WTC11 (cell line): Measurements from ENCODE around the gene C1QB. TPM values are rescaled to one million over a fixed set of nuclear protein-coding genes. Genes with fewer than 3 reads are reported as not detected.

Source experiments
- ATAC-seq: fragments of 200-7000 bp; cut with Tn5 transposase; 2 replicates; pipeline ENCODE4 v1.10.0; 2021; ENCODE audit warnings: mild to moderate bottlenecking, moderate library complexity
- CTCF ChIA-PET: fragments of 300-600 bp; sonication (Branson Sonifier 250); formaldehyde crosslinking; loops from one replicate; lab custom pipeline; 2021; ENCODE audit warnings: antibody characterized with exemption; lab: Charles Lee
- POLR2A ChIA-PET: fragments of 350-600 bp; sonication (Branson Sonifier 250); formaldehyde crosslinking; loops from one replicate; lab custom pipeline; 2021; ENCODE audit warnings: antibody characterized with exemption; lab: Charles Lee
- DNase-seq: peaks from one replicate; pipeline ENCODE4 v3.0.0; 2021; ENCODE audit warnings: low spot score
- H3K27ac Mint-ChIP-seq: 2 replicates; pipeline ENCODE4 v1.8.0; 2021; ENCODE audit warnings: mixed read lengths
- H3K27me3 Mint-ChIP-seq: 2 replicates; pipeline ENCODE4 v1.8.0; 2021; ENCODE audit warnings: low read depth, mild to moderate bottlenecking, moderate library complexity, mixed read lengths
- H3K36me3 Mint-ChIP-seq: 2 replicates; pipeline ENCODE4 v1.8.0; 2021; ENCODE audit warnings: mixed read lengths
- H3K4me1 Mint-ChIP-seq: 2 replicates; pipeline ENCODE4 v1.8.0; 2022; ENCODE audit warnings: mixed read lengths
- H3K4me3 Mint-ChIP-seq: 2 replicates; pipeline ENCODE4 v1.8.0; 2021; ENCODE audit warnings: mild to moderate bottlenecking, moderate library complexity, mixed read lengths
- H3K9me3 Mint-ChIP-seq: 2 replicates; pipeline ENCODE4 v1.8.0; 2021; ENCODE audit warnings: mixed read lengths
- ESRRA ChIP-seq: sonication (generic); formaldehyde crosslinking; IDR thresholded peaks from 2 replicates; pipeline ENCODE4 v1.8.1; 2022; ENCODE audit warnings: mild to moderate bottlenecking, missing genetic modification reagents, borderline replicate concordance
- FOXJ3 ChIP-seq: sonication (generic); formaldehyde crosslinking; IDR thresholded peaks from 2 replicates; pipeline ENCODE4 v1.9.0; 2021; ENCODE audit warnings: missing genetic modification reagents, mild to moderate bottlenecking, borderline replicate concordance
- JAZF1 ChIP-seq: fragments of 250-450 bp; sonication (Bioruptor Pico); IDR thresholded peaks from 2 replicates; pipeline ENCODE4 v1.9.0; 2021; ENCODE audit warnings: moderate library complexity, mild to moderate bottlenecking, inconsistent platforms
- NFYB ChIP-seq: sonication (generic); formaldehyde crosslinking; conservative IDR thresholded peaks from 2 replicates; pipeline ENCODE4 v1.8.0; 2022; ENCODE audit warnings: low read depth, missing genetic modification reagents
- NR1H2 ChIP-seq: sonication (generic); formaldehyde crosslinking; IDR thresholded peaks from 2 replicates; pipeline ENCODE4 v1.9.0; 2021; ENCODE audit warnings: mild to moderate bottlenecking, moderate library complexity, missing genetic modification reagents
- PRRX2 ChIP-seq: fragments of 250-450 bp; sonication (Bioruptor Pico); IDR thresholded peaks from 2 replicates; pipeline ENCODE4 v1.8.0; 2021; ENCODE audit warnings: mild to moderate bottlenecking
- SP1 ChIP-seq: sonication (generic); formaldehyde crosslinking; conservative IDR thresholded peaks from 2 replicates; pipeline ENCODE4 v1.8.1; 2022; ENCODE audit warnings: missing genetic modification reagents
- TEAD1 ChIP-seq: sonication (generic); formaldehyde crosslinking; IDR thresholded peaks from 2 replicates; pipeline ENCODE4 v1.8.0; 2022; ENCODE audit warnings: mild to moderate bottlenecking, missing genetic modification reagents
- TP53 ChIP-seq: sonication (generic); formaldehyde crosslinking; IDR thresholded peaks from 2 replicates; pipeline ENCODE4 v1.8.1; 2023; ENCODE audit warnings: mild to moderate bottlenecking, missing genetic modification reagents
- ZNF671 ChIP-seq: fragments of 250-450 bp; sonication (Bioruptor Pico); IDR thresholded peaks from 2 replicates; pipeline ENCODE4 v1.8.0; 2021; ENCODE audit warnings: mild to moderate bottlenecking
- total RNA-seq: library from RNA; stranded (reverse); gene quantifications from 3 replicates; pipeline ENCODE4 v1.2.3, GENCODE V29; 2021
- TF ChIP-seq, protein P1 (sequence below): sonication (generic); formaldehyde crosslinking; IDR thresholded peaks from 2 replicates; pipeline ENCODE4 v1.8.0; 2023; ENCODE audit warnings: missing genetic modification reagents
- TF ChIP-seq, protein P2 (sequence below): sonication (generic); formaldehyde crosslinking; IDR thresholded peaks from 2 replicates; pipeline ENCODE4 v1.8.1; 2022; ENCODE audit warnings: missing genetic modification reagents, borderline replicate concordance
- TF ChIP-seq, protein P3 (sequence below): fragments of 250-450 bp; sonication (Bioruptor Pico); IDR thresholded peaks from 2 replicates; pipeline ENCODE4 v2.1.2; 2022; ENCODE audit warnings: mild to moderate bottlenecking, moderate library complexity
- TF ChIP-seq, protein P4 (sequence below): sonication (generic); formaldehyde crosslinking; IDR thresholded peaks from 2 replicates; pipeline ENCODE4 v1.8.1; 2022; ENCODE audit warnings: low read depth, mild to moderate bottlenecking, moderate library complexity, missing genetic modification reagents, borderline replicate concordance
- TF ChIP-seq, protein P5 (sequence below): fragments of 250-450 bp; sonication (Bioruptor Pico); conservative IDR thresholded peaks from 2 replicates; pipeline ENCODE4 v1.9.0; 2021; ENCODE audit warnings: mild to moderate bottlenecking
- TF ChIP-seq, protein P6 (sequence below): sonication (generic); formaldehyde crosslinking; IDR thresholded peaks from 2 replicates; pipeline ENCODE4 v1.8.1; 2023; ENCODE audit warnings: mild to moderate bottlenecking, moderate library complexity, missing genetic modification reagents
- TF ChIP-seq, protein P7 (sequence below): fragments of 250-450 bp; sonication (Bioruptor Pico); IDR thresholded peaks from 2 replicates; pipeline ENCODE4 v1.9.0; 2021; ENCODE audit warnings: mild to moderate bottlenecking

C1QB gene
- total RNA-seq, 1 experiment from 2014 or later = 0.61 TPM

DNA sequence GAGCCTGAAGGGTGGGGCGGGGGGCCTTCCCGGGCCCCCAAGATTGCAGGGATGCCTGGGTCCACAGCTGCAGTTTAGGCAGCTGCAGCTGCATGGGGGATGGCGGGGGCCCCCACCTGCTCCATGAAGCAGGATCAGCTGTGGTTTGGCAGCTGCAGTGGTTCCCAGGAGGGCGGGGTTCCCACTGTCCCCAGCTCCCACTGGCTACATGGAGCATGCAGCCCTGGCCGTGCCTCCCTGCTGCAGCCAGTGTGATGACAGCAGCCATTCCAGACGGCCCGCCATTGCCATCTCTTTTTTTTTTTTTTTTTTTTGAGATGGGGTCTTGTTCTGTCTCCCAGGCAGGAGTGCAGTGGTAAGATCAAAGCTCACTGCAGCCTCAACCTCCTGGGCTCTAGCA is 17.6 kb upstream of the C1QB start (continued):
- TF ChIP-seq, protein P1, sequence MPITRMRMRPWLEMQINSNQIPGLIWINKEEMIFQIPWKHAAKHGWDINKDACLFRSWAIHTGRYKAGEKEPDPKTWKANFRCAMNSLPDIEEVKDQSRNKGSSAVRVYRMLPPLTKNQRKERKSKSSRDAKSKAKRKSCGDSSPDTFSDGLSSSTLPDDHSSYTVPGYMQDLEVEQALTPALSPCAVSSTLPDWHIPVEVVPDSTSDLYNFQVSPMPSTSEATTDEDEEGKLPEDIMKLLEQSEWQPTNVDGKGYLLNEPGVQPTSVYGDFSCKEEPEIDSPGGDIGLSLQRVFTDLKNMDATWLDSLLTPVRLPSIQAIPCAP (CRISPR knock-in tag) = no peak
- no peak for TF ChIP-seq TEAD1 (CRISPR knock-in tag)

DNA sequence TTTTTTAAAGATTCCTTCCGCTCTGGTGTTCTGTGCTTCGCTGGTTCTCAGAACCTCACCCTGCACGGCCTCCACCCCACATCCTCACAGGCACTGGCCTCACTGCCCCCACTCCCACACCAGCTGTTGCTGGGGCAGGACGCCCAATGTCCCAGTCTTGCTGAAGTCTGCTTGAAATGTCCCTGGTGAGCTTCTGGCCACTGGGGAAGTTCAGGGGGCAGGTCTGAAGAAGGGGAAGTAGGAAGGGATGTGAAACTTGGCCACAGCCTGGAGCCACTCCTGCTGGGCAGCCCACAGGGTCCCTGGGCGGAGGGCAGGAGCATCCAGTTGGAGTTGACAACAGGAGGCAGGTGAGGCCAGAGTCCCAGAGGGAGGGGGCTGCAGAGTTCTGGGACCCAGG is 16.7 kb upstream of the C1QB start, which contains the start of gene C1QA:
C1QA (plus strand) TSS at position 276 of the 400 bp plus-strand sequence. CDS start 989 bp downstream, outside the sequence.
- no peak for TF ChIP-seq SP1 (CRISPR knock-in tag)
- TF ChIP-seq ZNF671 = no peak
- TF ChIP-seq TP53 (CRISPR knock-in tag) = no peak
- POLR2A ChIA-PET = no interaction called here
- H3K9me3 Mint-ChIP-seq = no peaks in the 10 kb centered on the region
- H3K4me3 Mint-ChIP-seq = no peak within 1 kb of the TSS
- peaks cover 11% of the 10 kb centered on the region for H3K4me1 Mint-ChIP-seq
- CTCF ChIA-PET = interaction anchor here (0.6 to 1.4 kb wide), 3 partner anchors 10 to 319 kb away, joined by 3 to 5 read pairs (median 3); no protein-coding TSS in a partner anchor
- no peak within 1 kb of the TSS; the same call in none of the 2 replicates for H3K27ac Mint-ChIP-seq
- no peak for DNase-seq
- no peaks in the 10 kb centered on the region; the same call in 1 of the 2 replicates for H3K27me3 Mint-ChIP-seq
- no peaks in the 10 kb centered on the region for H3K36me3 Mint-ChIP-seq
- ATAC-seq = no peak

DNA sequence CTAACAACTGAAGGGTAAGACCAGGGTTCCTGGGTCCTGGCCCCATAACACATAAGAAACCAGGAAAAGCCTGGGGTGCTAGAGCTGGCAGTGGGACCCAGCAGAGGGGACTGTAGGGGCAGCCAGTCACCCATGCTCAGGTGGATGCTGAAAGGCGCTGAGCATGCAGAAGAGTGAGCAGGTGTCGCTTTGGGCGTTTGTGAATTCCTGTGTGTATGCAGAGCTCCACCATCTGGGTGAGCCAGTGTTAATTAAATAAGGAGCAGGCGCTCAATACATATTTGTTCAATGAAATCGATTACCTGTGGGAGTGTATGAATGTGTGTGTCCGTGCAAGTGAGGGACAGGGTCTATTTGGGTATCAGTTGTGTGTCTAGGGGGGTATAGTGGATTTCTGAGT is 16.1 kb upstream of the C1QB start:
- no peaks in the 10 kb centered on the region; the same call in 1 of the 2 replicates for H3K27me3 Mint-ChIP-seq
- no peaks in the 10 kb centered on the region for H3K9me3 Mint-ChIP-seq
- H3K4me1 Mint-ChIP-seq = peaks cover 5% of the 10 kb centered on the region
- POLR2A ChIA-PET = no interaction called here
- ATAC-seq (no peak), DNase-seq (no peak)
- no peaks in the 10 kb centered on the region for H3K36me3 Mint-ChIP-seq
- CTCF ChIA-PET = interaction anchor here (0.6 kb wide), 2 partner anchors 109 to 320 kb away, joined by 3 to 4 read pairs; no protein-coding TSS in a partner anchor
- TF ChIP-seq, protein P2, sequence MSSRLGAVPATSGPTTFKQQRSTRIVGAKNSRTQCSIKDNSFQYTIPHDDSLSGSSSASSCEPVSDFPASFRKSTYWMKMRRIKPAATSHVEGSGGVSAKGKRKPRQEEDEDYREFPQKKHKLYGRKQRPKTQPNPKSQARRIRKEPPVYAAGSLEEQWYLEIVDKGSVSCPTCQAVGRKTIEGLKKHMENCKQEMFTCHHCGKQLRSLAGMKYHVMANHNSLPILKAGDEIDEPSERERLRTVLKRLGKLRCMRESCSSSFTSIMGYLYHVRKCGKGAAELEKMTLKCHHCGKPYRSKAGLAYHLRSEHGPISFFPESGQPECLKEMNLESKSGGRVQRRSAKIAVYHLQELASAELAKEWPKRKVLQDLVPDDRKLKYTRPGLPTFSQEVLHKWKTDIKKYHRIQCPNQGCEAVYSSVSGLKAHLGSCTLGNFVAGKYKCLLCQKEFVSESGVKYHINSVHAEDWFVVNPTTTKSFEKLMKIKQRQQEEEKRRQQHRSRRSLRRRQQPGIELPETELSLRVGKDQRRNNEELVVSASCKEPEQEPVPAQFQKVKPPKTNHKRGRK (CRISPR knock-in tag) = no peak
- TF ChIP-seq, protein P3, sequence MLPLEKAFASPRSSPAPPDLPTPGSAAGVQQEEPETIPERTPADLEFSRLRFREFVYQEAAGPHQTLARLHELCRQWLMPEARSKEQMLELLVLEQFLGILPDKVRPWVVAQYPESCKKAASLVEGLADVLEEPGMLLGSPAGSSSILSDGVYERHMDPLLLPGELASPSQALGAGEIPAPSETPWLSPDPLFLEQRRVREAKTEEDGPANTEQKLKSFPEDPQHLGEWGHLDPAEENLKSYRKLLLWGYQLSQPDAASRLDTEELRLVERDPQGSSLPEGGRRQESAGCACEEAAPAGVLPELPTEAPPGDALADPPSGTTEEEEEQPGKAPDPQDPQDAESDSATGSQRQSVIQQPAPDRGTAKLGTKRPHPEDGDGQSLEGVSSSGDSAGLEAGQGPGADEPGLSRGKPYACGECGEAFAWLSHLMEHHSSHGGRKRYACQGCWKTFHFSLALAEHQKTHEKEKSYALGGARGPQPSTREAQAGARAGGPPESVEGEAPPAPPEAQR (CRISPR knock-in tag) = no peak
- H3K27ac Mint-ChIP-seq = no peak overlapping the region; the same call in 1 of the 2 replicates
- H3K4me3 Mint-ChIP-seq = no peak overlapping the region

DNA sequence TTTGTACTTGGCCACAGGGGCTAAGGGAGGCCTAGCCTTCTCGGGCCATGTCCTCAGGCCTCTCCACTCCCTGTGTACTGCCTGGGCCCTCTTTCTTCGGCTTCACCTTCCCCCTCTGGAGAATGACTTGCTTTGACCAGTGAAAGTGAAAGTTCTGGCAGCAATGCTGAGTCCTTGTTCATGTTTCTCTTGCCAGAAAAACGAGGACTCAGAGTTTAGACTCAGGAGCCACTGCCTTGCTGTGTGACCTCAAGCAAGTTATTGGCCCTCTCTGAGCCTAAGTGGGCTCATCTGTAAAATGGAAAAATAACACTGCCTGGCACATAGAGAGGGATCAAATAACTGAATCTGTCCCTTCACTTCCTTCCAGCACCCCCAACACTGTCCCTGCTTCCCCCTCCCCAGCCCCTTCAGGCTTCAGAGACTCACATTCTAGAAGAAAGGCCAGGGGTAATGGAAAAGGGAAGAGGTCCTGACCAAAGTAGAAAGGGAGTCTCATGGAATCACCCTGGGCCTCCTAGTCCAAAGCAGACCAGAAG is 15.1 kb upstream of the C1QB start:
- H3K4me1 Mint-ChIP-seq = peaks cover 5% of the 10 kb centered on the region
- no peak for DNase-seq
- TF ChIP-seq, protein P4, sequence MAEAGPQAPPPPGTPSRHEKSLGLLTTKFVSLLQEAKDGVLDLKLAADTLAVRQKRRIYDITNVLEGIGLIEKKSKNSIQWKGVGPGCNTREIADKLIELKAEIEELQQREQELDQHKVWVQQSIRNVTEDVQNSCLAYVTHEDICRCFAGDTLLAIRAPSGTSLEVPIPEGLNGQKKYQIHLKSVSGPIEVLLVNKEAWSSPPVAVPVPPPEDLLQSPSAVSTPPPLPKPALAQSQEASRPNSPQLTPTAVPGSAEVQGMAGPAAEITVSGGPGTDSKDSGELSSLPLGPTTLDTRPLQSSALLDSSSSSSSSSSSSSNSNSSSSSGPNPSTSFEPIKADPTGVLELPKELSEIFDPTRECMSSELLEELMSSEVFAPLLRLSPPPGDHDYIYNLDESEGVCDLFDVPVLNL = no peak
- no peak for TF ChIP-seq NR1H2 (CRISPR knock-in tag)
- no peak for TF ChIP-seq JAZF1 (CRISPR knock-in tag)
- no peak for TF ChIP-seq FOXJ3 (CRISPR knock-in tag)
- TF ChIP-seq, protein P5, sequence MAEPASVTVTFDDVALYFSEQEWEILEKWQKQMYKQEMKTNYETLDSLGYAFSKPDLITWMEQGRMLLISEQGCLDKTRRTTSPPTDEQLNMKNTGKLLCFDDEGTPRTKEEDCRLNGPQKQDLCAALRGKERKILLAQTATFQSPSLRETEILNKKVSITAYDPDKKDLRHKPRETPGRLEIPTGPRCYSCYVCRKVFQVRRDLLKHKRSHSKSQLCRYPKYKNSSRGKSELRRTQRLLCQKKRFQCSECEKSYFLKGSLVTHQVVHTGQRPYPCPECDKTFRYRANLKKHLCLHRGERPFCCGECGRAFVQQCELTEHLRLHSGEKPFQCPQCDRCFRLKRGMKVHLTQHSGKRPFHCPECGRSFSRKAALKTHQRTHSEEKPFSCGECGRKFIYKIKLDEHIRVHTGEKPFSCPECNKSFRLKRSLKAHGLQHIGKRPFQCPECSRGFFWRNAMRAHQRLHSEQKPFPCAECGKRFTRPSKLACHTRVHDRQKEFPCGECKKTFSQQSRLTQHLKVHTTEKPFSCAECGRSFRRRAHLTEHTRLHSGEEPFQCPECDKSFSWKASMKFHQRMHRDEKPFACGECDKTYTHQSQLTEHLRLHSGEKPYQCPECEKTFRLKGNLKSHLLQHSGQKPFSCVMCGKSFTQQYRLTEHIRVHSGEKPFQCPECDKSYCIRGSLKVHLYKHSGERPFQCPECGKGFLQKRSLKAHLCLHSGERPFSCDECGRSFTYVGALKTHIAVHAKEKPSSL (CRISPR knock-in tag) = no peak
- TF ChIP-seq, protein P6, sequence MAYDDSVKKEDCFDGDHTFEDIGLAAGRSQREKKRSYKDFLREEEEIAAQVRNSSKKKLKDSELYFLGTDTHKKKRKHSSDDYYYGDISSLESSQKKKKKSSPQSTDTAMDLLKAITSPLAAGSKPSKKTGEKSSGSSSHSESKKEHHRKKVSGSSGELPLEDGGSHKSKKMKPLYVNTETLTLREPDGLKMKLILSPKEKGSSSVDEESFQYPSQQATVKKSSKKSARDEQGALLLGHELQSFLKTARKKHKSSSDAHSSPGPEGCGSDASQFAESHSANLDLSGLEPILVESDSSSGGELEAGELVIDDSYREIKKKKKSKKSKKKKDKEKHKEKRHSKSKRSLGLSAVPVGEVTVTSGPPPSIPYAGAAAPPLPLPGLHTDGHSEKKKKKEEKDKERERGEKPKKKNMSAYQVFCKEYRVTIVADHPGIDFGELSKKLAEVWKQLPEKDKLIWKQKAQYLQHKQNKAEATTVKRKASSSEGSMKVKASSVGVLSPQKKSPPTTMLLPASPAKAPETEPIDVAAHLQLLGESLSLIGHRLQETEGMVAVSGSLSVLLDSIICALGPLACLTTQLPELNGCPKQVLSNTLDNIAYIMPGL (CRISPR knock-in tag) = no peak
- no peak for TF ChIP-seq PRRX2
- TF ChIP-seq, protein P7, sequence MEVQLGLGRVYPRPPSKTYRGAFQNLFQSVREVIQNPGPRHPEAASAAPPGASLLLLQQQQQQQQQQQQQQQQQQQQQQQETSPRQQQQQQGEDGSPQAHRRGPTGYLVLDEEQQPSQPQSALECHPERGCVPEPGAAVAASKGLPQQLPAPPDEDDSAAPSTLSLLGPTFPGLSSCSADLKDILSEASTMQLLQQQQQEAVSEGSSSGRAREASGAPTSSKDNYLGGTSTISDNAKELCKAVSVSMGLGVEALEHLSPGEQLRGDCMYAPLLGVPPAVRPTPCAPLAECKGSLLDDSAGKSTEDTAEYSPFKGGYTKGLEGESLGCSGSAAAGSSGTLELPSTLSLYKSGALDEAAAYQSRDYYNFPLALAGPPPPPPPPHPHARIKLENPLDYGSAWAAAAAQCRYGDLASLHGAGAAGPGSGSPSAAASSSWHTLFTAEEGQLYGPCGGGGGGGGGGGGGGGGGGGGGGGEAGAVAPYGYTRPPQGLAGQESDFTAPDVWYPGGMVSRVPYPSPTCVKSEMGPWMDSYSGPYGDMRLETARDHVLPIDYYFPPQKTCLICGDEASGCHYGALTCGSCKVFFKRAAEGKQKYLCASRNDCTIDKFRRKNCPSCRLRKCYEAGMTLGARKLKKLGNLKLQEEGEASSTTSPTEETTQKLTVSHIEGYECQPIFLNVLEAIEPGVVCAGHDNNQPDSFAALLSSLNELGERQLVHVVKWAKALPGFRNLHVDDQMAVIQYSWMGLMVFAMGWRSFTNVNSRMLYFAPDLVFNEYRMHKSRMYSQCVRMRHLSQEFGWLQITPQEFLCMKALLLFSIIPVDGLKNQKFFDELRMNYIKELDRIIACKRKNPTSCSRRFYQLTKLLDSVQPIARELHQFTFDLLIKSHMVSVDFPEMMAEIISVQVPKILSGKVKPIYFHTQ (CRISPR knock-in tag) = no peak
- TF ChIP-seq ESRRA (CRISPR knock-in tag) = no peak
- no peak for TF ChIP-seq NFYB (CRISPR knock-in tag)
- ChIA-PET POLR2A (no interaction called here), CTCF (no interaction called here)
- no peaks in the 10 kb centered on the region for H3K36me3 Mint-ChIP-seq
- no peak for ATAC-seq
- no peak overlapping the region for H3K4me3 Mint-ChIP-seq
- no peaks in the 10 kb centered on the region; the same call in 1 of the 2 replicates for H3K27me3 Mint-ChIP-seq
- H3K27ac Mint-ChIP-seq = no peak overlapping the region
- H3K9me3 Mint-ChIP-seq = no peaks in the 10 kb centered on the region
